GM12801 (cell line): ENCODE measurements around the gene NRSN2.

Source experiments
- TF ChIP-seq, protein P1 (sequence below): IDR thresholded peaks from one replicate; pipeline ENCODE4 v1.5.1; 2011; ENCODE audit warnings: control low read depth; ENCODE audit not compliant: insufficient read length; ENCODE audit errors: extremely low read depth

The NRSN2 gene

GRCh38 chr20:346640-347316 is at the start of gene NRSN2:
TSS of gene NRSN2 (plus strand) at chr20:347111. CDS start at chr20:349644, 2,533 bp downstream.
- TF ChIP-seq, protein P1, sequence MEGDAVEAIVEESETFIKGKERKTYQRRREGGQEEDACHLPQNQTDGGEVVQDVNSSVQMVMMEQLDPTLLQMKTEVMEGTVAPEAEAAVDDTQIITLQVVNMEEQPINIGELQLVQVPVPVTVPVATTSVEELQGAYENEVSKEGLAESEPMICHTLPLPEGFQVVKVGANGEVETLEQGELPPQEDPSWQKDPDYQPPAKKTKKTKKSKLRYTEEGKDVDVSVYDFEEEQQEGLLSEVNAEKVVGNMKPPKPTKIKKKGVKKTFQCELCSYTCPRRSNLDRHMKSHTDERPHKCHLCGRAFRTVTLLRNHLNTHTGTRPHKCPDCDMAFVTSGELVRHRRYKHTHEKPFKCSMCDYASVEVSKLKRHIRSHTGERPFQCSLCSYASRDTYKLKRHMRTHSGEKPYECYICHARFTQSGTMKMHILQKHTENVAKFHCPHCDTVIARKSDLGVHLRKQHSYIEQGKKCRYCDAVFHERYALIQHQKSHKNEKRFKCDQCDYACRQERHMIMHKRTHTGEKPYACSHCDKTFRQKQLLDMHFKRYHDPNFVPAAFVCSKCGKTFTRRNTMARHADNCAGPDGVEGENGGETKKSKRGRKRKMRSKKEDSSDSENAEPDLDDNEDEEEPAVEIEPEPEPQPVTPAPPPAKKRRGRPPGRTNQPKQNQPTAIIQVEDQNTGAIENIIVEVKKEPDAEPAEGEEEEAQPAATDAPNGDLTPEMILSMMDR: no peak

DNA sequence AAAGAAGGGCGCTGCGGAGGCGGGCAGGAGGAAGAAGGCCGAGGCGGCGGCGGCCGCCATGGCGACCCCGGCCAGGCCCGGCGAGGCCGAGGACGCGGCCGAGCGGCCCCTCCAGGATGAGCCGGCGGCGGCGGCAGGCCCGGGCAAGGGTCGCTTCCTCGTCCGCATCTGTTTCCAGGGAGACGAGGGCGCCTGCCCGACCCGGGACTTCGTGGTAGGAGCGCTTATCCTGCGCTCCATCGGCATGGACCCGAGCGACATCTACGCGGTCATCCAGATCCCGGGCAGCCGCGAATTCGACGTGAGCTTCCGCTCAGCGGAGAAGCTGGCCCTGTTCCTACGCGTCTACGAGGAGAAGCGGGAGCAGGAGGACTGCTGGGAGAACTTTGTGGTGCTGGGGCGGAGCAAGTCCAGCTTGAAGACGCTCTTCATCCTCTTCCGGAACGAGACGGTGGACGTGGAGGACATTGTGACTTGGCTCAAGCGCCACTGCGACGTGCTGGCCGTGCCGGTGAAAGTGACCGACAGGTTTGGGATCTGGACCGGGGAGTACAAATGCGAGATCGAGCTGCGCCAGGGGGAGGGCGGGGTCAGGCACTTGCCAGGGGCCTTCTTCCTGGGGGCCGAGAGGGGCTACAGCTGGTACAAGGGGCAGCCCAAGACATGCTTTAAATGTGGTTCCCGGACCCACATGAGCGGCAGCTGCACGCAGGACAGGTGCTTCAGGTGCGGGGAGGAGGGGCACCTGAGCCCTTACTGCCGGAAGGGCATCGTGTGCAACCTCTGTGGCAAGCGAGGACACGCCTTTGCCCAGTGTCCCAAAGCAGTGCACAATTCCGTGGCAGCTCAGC is 48.8 kb upstream of the NRSN2 start:
- TF ChIP-seq, protein P1: no peak

DNA sequence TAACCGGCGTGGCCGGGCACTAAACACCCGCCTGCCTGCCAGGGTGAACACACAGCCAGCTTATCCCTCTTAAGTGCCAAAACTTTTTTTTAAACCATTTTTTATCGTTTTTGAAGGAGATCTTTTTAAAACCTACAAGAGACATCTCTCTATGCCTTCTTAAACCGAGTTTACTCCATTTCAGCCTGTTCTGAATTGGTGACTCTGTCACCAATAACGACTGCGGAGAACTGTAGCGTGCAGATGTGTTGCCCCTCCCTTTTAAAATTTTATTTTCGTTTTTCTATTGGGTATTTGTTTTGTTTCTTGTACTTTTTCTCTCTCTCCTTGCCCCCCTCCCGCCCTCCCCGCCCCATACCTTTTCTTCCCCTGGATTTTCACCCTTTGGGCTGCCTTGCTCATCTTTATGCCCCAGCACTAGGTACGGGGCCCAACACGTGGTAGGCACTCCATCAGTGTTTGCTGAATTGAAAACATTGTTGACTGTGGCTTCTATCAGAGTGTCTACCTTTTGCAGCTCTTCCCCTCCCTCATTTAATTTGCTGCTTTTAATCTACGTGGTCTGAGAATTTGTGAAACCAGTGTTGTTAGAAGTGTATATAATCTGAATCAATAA is 48.0 kb upstream of the NRSN2 start:
- TF ChIP-seq, protein P1: no peak

DNA sequence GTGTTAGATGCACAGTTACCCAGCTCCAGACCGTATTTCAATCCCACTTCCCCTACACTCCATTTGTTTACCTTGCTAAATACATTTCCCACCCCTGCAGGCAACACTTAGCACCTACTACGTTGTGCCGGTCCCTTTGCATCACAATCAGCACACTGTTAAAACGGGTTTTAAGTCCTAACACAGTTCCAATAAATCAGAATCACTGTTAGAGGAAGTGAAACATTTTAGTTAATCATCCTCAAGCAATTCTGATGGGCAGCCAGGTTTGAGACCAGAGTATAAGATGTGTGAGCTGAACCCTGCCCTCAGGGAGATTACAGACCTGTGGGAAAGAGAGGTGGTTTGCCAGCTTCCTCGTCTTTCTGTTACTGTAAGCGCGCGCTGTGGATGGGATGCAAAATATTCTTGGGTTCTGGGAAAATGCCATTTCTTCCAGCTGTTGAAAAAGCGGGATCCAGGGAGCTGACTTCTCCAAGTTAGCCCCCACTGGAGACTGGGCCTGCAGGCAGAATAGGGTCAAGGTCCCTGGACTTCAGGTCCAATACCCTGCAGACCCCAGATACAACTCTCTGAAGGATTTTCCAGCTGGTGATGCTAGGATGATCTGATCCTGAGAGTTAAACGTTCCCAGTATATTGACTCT is 46.4 kb upstream of the NRSN2 start:
- TF ChIP-seq, protein P1: no peak

GRCh38 chr20:301886-302848 is 44.7 kb upstream of the NRSN2 start:
- TF ChIP-seq, protein P1: no peak

DNA sequence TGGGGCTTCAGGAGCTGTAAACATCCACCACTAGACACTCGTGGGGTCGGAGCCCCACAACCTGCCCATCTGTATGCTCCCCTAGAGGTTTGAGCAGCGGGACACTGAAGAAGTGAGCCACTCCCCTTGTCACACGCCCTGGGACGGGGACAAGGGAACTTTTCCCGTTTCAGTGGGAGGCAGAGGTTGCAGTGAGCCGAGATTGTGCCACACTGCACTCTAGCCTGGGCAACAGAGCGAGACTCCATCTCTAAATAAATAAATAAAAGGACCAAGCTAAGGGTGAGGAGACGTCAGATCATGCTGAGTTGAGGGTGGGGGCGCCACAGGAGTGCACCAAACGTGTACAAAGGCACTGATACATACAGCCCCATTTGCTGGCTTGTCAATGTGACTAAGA is 41.2 kb upstream of the NRSN2 start:
- TF ChIP-seq, protein P1: no peak
